Measurements from ENCODE around the gene ZNF48.
"Not testable (repeated sequence)": the region's sequence is repeated elsewhere in the genome, so short reads cannot be mapped to it uniquely, and the experiment has no call there.

Gene ZNF48

GRCh38 chr16:30378236-30379157 is 16.7 kb upstream of the ZNF48 start:
- peak; percentile 99 for DNase-seq

- DNase-seq, result no peak
These were observed 15.9 kb upstream of the ZNF48 start for GRCh38 chr16:30379158-30379783.

DNA sequence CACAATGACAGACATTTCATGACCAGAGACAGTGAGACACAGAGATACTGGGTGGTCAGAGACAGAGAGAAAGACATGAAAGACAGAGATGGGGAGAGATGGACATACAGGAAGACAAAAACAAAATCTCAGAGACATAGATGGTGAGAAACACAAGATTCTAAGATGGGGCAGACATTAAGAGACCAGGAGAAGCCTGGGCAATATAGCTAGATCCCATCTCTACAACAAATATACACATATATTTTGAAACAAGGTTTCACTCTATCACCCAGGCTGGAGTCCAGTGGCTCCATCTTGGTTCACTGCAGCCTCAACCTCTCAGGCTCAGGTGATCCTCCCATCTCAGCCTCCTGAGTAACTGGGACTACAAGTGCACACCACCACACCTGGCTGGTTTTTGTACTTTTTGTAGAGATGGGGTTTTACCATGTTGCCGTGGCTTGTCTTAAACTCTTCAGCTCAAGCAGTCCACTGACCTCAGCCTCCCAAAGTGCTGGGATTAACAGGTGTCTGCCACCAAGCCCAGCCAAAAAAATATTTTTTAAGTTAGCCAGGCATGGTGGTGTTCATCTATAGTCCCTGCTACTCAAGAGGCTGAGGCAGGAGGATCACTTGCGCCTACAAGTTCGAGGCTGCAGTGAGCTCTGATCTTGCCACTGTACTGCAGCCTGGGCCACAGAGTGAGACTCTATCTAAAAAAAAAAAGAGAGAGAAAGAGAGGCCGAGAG is 15.0 kb upstream of the ZNF48 start:
- DNase-seq, result no peak

- no peak for DNase-seq
These were observed 14.4 kb upstream of the ZNF48 start for GRCh38 chr16:30380803-30381208.

DNA sequence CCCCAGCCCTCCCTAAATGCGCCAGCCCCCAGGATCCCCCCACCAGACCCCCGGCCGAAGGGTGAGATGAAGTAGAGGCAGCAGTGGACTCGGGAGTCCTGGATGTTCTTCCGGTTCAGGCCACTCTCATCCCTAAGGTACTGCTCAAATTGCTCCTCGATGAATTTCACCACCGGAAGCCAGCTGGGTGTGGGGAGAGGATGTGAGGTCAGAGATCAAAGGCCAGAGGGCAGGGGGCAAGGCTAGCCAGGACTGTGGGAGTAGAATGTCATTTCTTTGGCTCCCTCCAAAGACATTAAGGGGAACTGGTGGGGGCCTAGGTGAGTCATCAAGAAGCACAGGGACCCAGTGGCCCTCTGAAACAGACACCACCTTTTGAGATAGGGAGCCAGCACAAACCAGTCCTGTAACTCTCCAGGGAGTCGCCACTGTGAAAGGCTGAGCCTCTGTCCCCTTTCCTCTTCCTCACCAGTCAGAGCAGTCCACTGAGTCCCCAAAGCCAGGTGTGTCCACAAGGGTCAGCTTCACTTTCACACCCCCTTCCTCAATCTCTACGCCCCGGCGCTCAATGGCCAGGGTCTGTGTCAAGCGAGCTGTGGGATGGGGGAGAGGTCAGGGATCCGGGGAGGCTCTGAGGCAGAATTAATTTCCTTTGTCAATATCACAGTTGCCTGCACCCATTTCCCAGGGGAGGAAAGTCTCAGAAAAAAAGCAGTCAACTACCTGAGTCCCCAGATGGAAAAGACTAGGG is 13.8 kb upstream of the ZNF48 start:
- peak in 1 of 2 donors; percentile 49 for DNase-seq

DNA sequence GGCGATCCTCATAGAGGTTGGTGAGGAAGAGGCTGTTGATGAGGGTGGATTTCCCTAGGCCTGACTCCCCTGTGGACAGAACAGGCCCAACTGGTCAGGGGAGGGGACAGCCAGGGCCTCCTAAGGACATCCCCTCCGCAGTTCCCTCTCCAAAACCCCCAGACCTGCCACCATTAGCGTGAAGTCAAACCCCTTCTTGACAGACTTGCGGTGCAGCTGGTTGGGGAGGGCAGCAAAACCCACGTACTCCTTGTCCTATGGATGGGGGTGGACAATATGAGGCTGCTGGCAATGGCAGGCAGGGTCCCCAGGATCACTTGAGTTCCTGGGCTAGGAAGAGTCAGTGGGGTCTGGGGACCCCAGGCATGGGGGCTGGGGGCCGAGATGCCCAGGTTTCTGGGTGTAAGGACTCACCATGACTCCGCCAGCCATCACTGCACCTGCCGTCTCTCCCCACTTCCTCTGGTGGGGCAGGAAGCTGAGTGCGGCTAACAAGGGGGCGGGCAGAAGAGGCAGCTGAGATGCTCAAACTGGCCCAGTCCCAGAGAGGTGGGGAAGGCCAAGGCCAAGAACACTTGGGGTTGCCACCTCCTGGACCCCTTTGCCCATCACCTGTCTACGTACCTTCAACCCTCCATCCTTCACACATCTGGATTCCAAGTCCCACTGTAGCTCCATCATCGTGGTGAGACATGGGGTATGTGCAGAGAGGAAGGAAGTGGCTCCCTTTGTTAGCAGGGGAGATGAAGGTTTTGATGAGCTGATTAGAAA is 12.9 kb upstream of the ZNF48 start, which contains the start of gene SEPTIN1:
TSS of gene SEPTIN1 (minus strand) at position 451 of the 771 bp plus-strand sequence. CDS start at position 432, 19 bp downstream.
- DNase-seq, result peak; percentile 79 to 80

DNA sequence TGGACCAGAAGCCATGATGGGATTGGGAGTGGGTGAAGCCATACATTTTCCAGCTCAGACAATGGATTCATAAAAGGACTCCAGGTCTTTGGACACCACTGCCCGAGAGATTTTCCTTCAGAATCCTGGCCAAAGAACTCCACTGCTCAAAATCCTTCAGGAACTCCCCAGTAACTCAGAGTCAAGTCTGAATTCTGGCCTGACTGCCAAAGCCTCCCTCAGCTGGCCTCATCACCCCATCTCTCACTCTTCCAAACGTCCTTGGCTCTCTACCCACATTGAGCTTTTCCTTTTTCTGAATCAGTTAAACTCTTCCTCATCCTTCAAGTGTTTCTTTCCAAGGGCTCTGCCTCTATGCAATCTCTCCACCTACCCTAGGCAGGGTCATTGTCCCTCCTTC is 11.7 kb upstream of the ZNF48 start:
- DNase-seq, result no peak

- no peak for DNase-seq
These were observed 547 bp upstream of the ZNF48 start for GRCh38 chr16:30394592-30395154.

GRCh38 chr16:30395992-30396585 is 869 bp downstream of the ZNF48 start:
- DNase-seq, result no peak

DNA sequence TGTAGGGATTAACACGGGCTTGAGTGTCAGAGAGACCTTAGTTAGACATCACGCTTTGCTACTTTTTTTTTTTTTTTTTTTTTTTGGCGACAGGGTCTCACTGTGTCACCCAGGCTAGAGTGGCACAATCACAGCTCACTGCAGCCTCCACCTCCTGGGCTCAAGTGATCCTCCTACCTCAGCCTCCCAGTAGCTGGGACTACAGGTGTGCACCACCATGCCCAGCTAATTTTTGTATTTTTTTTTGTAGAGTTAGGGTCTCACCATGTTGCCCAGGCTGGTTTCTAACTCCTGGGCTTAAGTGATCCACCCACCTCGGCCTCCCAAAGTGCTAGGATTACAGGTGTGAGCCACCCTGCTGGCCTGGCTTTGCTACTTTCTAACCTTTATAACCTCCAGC is 1.4 kb downstream of the ZNF48 start:
- not testable (repeated sequence) for DNase-seq

- no peak for DNase-seq
These were observed 1.8 kb downstream of the ZNF48 start for GRCh38 chr16:30397056-30397455.

DNA sequence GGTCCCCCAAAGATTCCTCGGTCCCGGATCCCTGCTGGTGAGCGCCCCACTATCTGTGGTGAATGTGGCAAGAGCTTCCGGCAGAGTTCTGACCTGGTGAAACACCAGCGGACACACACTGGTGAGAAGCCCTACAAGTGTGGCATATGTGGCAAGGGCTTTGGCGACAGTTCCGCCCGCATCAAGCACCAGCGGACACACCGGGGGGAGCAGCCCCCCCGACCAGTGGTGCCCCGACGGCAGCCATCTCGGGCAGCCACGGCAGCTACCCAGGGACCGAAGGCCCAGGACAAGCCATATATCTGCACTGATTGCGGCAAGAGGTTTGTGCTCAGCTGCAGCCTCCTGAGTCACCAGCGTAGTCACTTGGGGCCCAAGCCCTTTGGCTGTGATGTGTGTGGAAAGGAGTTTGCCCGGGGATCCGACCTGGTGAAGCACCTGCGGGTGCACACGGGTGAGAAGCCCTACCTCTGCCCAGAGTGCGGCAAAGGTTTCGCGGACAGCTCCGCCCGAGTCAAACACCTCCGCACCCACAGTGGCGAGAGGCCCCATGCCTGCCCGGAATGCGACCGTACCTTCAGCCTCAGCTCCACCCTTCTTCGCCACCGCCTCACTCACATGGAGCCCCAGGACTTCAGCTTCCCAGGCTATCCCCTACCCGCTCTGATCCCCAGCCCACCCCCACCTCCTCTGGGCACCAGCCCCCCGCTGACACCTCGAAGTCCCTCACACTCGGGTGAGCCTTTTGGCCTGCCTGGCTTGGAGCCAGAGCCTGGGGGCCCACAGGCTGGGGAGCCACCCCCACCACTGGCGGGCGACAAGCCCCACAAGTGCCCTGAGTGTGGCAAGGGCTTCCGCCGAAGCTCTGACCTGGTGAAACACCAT is 2.8 kb downstream of the ZNF48 start:
- DNase-seq, result no peak

GRCh38 chr16:30398661-30399434 is 3.6 kb downstream of the ZNF48 start:
- DNase-seq, result no peak

GRCh38 chr16:30399435-30400186 is 4.4 kb downstream of the ZNF48 start:
- no peak for DNase-seq

- no peak for DNase-seq
These were observed 6.7 kb downstream of the ZNF48 start for GRCh38 chr16:30401768-30402425.

- DNase-seq, result no peak
These were observed 11.5 kb downstream of the ZNF48 start for GRCh38 chr16:30406795-30407101.

GRCh38 chr16:30407102-30407803 is 12.0 kb downstream of the ZNF48 start, which contains the start of gene ZNF771:
Gene ZNF771 (plus strand): TSS chr16:30407606. CDS start chr16:30408054, 448 bp downstream.
- peak; percentile 87 to 90 for DNase-seq

All from CD4-positive, alpha-beta T cell treated with Interleukin-1 beta for 1 hour (primary cell).